Ishikawa (cell line): Measurements from ENCODE around the gene FDXACB1.

Experiments
- CEBPB ChIP-seq: IDR thresholded peaks from 2 replicates; pipeline ENCODE4 v1.6.1; 2012
- CREB1 ChIP-seq: IDR thresholded peaks from 2 replicates; pipeline ENCODE4 v1.6.1; 2012; ENCODE audit warnings: low read depth
- EGR1 ChIP-seq: IDR thresholded peaks from 2 replicates; pipeline ENCODE4 v1.6.1; 2012
- EP300 ChIP-seq: IDR thresholded peaks from 2 replicates; pipeline ENCODE4 v1.6.1; 2012; ENCODE audit warnings: borderline replicate concordance
- FOXM1 ChIP-seq: IDR thresholded peaks from 2 replicates; pipeline ENCODE4 v1.6.1; 2012; ENCODE audit warnings: low read depth, borderline replicate concordance
- MAX ChIP-seq: IDR thresholded peaks from 2 replicates; pipeline ENCODE4 v1.6.1; 2012
- NFIC ChIP-seq: IDR thresholded peaks from 2 replicates; pipeline ENCODE4 v1.6.1; 2012
- RAD21 ChIP-seq: IDR thresholded peaks from 2 replicates; pipeline ENCODE4 v1.6.1; 2012; ENCODE audit warnings: low read depth
- TAF1 ChIP-seq: IDR thresholded peaks from 2 replicates; pipeline ENCODE4 v1.6.1; 2012; ENCODE audit warnings: low read depth, mild to moderate bottlenecking
- TCF12 ChIP-seq: IDR thresholded peaks from 2 replicates; pipeline ENCODE4 v1.6.1; 2012; ENCODE audit warnings: low read depth
- TEAD4 ChIP-seq: IDR thresholded peaks from 2 replicates; pipeline ENCODE4 v1.6.1; 2012
- USF1 ChIP-seq: IDR thresholded peaks from 2 replicates; pipeline ENCODE4 v1.6.1; 2012
- YY1 ChIP-seq: IDR thresholded peaks from 2 replicates; pipeline ENCODE4 v1.6.1; 2012; ENCODE audit warnings: low read depth
- ZBTB7A ChIP-seq: IDR thresholded peaks from 2 replicates; pipeline ENCODE4 v1.6.1; 2012; ENCODE audit warnings: low read depth
- TF ChIP-seq, protein P1 (sequence below): IDR thresholded peaks from 2 replicates; pipeline ENCODE4 v1.6.1; 2012; ENCODE audit warnings: low read depth, mild to moderate bottlenecking

FDXACB1 gene

DNA sequence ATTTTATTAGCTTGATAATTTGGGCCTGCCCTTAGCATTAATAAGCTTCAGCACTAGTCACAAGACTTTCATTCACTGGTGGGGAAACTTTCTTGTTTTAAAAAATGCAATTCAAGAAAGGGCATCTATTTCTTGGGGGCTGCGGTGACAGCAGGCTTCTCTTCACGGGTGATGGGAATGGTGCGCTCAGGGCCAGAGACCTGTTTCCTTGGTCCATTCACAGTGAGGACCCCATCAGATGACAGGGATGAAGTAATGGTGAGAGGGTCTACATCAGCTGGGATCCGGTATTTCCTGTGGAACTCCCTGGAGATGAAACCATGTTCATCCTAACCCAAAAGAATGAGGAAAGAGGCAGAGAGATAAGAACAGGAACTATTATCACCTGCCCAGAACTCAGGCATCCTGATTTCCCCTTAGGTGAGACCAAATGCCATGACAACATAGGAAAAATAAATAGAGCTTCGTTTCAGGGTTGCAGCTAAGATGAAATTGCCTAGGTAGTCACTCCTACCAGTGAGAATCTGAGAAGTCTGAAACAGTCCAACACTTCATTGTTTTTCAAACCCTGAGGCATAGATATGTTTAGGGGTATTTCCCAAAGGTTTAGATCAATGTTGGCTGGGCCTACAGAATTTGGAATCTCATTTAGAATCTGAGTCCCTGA is 29.8 kb upstream of the FDXACB1 start:
- TF ChIP-seq TEAD4: no peak
- no peak for TF ChIP-seq YY1
- TF ChIP-seq TAF1: no peak
- TF ChIP-seq CEBPB: no peak
- TF ChIP-seq ZBTB7A: no peak
- no peak for TF ChIP-seq MAX
- no peak for TF ChIP-seq USF1
- no peak for TF ChIP-seq TCF12
- TF ChIP-seq EP300: no peak
- no peak for TF ChIP-seq NFIC
- no peak for TF ChIP-seq FOXM1
- TF ChIP-seq CREB1: no peak
- TF ChIP-seq, protein P1, sequence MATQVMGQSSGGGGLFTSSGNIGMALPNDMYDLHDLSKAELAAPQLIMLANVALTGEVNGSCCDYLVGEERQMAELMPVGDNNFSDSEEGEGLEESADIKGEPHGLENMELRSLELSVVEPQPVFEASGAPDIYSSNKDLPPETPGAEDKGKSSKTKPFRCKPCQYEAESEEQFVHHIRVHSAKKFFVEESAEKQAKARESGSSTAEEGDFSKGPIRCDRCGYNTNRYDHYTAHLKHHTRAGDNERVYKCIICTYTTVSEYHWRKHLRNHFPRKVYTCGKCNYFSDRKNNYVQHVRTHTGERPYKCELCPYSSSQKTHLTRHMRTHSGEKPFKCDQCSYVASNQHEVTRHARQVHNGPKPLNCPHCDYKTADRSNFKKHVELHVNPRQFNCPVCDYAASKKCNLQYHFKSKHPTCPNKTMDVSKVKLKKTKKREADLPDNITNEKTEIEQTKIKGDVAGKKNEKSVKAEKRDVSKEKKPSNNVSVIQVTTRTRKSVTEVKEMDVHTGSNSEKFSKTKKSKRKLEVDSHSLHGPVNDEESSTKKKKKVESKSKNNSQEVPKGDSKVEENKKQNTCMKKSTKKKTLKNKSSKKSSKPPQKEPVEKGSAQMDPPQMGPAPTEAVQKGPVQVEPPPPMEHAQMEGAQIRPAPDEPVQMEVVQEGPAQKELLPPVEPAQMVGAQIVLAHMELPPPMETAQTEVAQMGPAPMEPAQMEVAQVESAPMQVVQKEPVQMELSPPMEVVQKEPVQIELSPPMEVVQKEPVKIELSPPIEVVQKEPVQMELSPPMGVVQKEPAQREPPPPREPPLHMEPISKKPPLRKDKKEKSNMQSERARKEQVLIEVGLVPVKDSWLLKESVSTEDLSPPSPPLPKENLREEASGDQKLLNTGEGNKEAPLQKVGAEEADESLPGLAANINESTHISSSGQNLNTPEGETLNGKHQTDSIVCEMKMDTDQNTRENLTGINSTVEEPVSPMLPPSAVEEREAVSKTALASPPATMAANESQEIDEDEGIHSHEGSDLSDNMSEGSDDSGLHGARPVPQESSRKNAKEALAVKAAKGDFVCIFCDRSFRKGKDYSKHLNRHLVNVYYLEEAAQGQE: no peak
- no peak for TF ChIP-seq RAD21
- no peak for TF ChIP-seq EGR1

DNA sequence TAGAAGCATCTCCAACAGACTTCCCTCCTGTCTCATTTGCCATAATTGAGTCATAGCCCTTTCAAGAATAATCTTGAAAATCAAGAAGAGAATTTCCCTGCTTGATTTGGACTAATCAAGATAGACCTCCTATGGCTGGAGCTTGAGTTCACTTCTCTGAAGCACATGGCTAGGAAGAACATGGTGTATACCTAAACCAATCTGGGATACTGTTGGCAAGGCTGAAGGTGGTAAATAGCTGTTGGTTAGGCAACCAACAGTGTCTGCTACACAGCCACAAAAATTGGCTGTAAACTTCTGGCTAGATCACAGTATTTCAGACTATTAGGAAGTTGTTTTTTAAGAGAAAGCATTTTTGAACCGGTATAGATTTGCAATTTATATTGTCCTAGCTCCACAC is 27.7 kb upstream of the FDXACB1 start:
- TF ChIP-seq TAF1: no peak

- TF ChIP-seq MAX: no peak
- TF ChIP-seq FOXM1: no peak
- no peak for TF ChIP-seq TEAD4
- no peak for TF ChIP-seq EGR1
- no peak for TF ChIP-seq TCF12
- TF ChIP-seq CEBPB: no peak
- TF ChIP-seq NFIC: no peak
Observed at GRCh38 chr11:111905411-111905810, 26.4 kb upstream of the FDXACB1 start.

- no peak for TF ChIP-seq TEAD4
- TF ChIP-seq, protein P1: no peak
- TF ChIP-seq USF1: no peak
- no peak for TF ChIP-seq ZBTB7A
- TF ChIP-seq NFIC: no peak
- no peak for TF ChIP-seq FOXM1
Observed at GRCh38 chr11:111886844-111887243, 7.9 kb upstream of the FDXACB1 start.

GRCh38 chr11:111886032-111886431 is 7.1 kb upstream of the FDXACB1 start:
- TF ChIP-seq YY1 (no peak), TCF12 (no peak), FOXM1 (no peak), NFIC (no peak), EGR1 (no peak), EP300 (no peak), MAX (no peak), CREB1 (no peak), TEAD4 (no peak), ZBTB7A (no peak), RAD21 (no peak), TAF1 (no peak), CEBPB (no peak)
- TF ChIP-seq, protein P1: no peak
